Mesenteric fat pad (tissue), 1 donor: ENCODE results near the gene FBXO9. TPM values are rescaled to one million over a fixed set of nuclear protein-coding genes. Genes with fewer than 3 reads are reported as not detected.

ENCODE experiments used
- DNase-seq: peaks from one replicate; pipeline ENCODE4 v3.0.0-alpha.2; 2020; ENCODE audit warnings: low spot score
- long read RNA-seq: library from polyadenylated mRNA; unstranded; transcript quantifications from one replicate; pipeline ENCODE4 v2.0.0, GENCODE V29; 2020
- total RNA-seq: library from RNA; stranded (reverse); fragmentation: NEBNext Ultra II Directional; extraction: Animal tissue kit (Norgen Biotek cat#: 25700); gene quantifications from one replicate; pipeline ENCODE4 v1.2.1, GENCODE V29; 2021
- donor health status: DM: yes; HTN: yes; CAD: no.

Gene FBXO9
- total RNA-seq = 158 TPM
- long read RNA-seq, transcript FBXO9-202 (13 exons, 3,418 nt) = major isoform, 38 of 135 reads
- long read RNA-seq, partial matches to known transcripts = 73 of 135 reads
- long read RNA-seq, other reads (novel, unspliced or antisense) = 24 of 135 reads

DNA sequence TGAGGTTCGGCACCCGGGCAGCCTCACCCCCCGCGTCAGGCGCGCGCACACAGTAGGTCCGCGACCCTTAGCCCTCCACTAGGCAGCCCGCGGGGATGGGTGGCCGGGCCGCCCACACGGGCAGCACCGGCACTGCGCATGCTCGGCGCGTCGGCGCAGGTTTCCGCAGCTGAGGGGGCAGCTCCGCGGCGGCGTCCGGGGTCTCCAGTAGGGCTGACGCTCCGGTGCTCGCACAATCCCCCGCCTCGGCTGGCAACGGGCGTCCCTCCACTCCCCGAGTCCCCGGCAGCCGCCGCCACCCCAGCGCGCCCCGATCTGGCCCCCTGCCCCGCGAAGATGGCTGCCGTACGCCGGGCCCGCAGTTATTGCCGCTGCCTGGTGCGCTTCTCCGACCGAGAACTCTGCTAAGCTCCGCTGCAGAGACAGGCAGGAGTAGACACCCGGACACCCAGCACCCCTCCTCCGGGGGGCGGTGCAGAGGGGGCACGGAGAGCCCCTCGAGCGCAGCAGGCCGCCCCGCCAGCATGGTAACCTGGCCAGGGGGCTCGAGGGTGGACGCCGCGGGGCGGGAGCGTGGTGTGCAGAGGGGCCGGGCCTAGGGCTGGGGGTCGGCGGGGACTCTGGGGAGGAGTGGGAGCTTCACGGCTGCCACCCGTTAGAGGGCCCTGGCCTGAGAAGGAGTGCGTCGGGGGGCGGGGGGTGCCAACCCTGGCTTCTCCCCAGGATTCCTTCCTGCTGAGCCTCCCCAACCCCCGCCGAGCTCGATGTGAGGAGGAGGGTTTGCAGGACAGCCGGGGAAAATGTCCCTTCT, at the start of gene FBXO9:
Gene FBXO9 (plus strand): TSS at position 139 of the 811 bp plus-strand sequence. CDS start 386 bp downstream, at position 525.
- peak; percentile 93 for DNase-seq

DNA sequence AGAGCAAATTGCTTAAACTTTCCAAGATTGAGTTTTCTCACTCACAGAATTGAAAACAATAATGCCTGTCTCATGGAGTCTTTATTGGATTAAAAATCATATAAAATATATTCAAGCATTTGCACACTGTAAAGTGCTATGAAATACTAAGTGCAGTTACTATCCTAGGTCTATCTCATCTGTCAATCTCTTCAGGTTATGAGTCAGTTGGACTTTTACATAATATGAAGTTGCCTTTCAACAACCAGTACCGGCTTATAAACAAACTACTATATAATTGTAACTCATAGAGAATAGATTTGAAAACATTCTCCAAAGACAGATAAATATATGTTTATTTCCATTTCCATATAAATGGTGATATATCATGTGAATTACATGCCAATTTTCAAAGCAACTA, 49.7 kb upstream of the FBXO9 start:
- no peak for DNase-seq

- DNase-seq = no peak
Measured at GRCh38 chr6:53018446-53018845, 46.8 kb upstream of the FBXO9 start.

- no peak for DNase-seq
Measured at GRCh38 chr6:53020005-53020744, 45.0 kb upstream of the FBXO9 start.

DNA sequence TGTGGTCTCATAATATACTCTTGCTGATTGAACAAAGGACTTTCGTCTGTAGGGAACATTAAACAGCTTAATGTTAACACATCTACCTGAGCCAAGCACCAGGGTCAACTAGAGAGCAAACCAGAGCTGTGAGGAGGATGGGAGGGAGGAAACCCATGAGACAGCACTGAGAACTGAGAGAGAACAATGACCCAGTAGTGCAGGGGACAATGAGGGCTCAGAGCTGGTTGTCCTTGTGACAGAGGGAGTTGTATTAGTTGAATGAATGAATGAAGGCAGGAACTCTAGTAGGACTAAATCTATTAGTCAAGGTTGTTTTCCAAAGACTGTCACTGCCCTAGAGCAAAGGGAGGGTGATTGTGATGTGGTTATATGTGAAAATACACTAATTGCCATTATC, 41.9 kb upstream of the FBXO9 start:
- no peak for DNase-seq

DNA sequence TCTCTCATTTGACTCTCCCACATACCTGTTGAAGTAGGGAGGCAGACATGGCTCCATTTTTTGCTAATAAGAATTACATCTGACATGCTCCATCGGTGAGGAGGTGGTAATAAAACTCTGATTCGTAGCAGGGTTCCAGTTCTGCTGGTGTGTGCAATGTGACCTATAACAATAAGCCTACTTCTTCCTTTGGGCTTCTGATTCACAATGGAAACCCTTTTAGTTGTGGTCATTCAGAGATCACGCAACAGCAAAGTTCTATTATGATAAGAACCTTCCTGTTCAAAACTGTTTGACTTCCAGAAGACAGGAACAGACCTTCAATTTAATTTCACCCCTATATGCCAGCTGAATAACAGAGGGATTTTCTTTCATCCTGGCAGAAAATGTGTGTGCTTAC, 38.7 kb upstream of the FBXO9 start:
- DNase-seq = no peak

GRCh38 chr6:53027131-53027718, 38.0 kb upstream of the FBXO9 start:
- DNase-seq = no peak

- DNase-seq = no peak
Measured at GRCh38 chr6:53028467-53028866, 36.7 kb upstream of the FBXO9 start.

GRCh38 chr6:53029257-53029656, 35.9 kb upstream of the FBXO9 start:
- DNase-seq = no peak

DNA sequence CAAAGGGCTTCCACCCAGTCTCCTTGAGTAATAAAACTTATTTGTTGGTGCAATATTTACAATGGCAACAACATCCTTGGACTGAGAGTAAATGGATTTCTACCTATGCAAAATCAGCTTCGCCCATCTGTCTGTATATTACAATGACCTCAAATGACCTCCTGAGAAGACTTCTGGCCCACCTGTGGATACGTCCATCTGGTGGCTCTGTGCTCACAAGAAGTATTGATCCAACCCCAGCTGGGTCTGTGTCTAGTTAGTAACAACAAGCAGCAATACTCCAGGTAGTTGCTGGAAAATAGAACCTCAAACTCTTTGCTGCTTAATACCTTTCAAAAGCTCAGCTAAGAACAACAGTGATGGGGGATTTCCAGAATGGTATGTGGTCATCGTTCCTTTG, 35.4 kb upstream of the FBXO9 start:
- no peak for DNase-seq

DNA sequence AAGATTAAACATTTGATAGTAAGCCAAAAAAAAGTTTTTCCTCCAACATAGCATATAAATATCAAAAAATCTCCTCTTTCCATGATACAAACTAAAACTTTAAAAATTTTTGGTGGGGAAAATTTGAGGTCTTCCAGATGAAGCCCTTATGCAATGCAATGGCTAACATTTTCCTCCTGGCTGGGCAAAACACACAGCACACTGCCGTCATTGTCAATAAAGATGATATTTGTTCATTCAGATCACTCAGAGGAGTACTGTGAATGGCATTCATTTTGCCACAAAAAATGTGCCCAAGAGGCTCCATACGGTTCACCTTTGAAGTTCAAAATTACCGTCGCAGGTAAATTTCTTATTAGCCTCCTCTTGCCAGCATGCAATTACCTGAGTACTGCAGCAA, 33.9 kb upstream of the FBXO9 start:
- no peak for DNase-seq

- no peak for DNase-seq
Measured at GRCh38 chr6:53032849-53033248, 32.4 kb upstream of the FBXO9 start.

GRCh38 chr6:53033764-53034163, 31.4 kb upstream of the FBXO9 start:
- DNase-seq = no peak

DNA sequence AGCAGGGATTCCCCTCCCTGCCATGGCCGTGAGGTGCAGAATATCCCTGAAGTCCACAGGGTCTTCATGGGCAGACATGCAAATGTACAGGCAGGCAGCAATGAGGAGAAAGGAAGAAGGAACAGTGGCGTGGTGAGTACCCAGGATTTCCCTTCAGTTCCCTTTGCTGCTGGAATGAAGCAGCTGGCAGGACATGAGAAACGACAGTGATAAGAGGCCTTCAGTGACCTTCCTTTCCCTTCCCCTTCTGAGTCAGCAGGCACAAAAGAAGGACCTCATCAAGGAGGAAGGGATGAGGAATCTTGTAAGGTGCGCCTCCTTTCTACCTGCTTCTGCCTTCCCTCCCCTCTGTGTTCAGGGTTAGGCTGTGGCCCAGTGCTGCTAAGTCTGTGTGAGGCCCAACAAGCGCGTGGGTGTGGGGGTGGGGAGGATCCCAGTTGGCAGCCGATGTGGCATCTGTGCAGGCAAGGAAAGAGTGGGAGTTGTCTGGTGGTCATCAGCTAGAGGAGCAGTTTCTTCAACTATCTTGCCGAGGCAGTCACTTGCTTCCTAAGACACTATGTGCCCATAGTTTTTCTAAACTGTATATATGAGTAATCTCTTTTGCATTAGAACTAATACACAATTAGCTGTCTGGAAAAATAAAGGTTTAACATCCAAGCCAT, 29.5 kb upstream of the FBXO9 start:
- DNase-seq = no peak

DNA sequence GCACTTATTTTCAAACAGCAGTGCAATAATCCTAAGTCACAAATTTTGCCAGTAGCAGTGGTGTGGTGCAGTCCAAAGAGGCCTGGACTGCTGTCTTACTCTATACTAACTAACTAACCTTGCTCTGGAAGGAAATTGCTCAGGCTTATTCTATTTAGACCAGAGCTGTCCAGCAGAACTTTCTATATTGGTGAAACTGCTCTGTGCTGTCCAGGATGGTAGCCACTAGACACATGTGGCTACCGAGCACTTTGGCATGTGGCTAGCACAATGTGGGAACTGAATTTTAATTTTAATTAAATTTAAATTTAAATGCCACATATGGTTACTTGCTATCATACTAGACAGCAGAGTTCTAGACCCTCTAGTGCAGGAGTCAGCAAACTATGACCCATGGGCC, 27.1 kb upstream of the FBXO9 start:
- no peak for DNase-seq

DNA sequence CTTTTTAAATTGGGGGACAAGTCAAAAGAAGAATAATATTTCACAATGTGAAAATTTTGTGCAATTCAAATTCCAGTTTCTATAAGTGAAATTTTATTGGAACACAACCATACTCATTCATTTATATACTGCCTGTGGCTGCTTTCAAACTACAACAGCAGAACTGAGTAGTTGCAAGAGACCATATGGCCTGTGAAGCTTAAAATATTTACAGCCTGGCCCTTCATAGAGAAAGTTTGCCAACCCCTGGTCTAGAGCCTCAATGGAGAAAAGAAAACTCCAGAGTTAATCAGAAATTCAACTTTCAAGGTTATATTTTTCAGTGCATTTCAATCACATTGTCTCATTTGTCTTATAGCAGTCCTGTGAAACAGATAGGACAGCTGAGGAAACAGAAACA, 26.6 kb upstream of the FBXO9 start:
- no peak for DNase-seq

DNA sequence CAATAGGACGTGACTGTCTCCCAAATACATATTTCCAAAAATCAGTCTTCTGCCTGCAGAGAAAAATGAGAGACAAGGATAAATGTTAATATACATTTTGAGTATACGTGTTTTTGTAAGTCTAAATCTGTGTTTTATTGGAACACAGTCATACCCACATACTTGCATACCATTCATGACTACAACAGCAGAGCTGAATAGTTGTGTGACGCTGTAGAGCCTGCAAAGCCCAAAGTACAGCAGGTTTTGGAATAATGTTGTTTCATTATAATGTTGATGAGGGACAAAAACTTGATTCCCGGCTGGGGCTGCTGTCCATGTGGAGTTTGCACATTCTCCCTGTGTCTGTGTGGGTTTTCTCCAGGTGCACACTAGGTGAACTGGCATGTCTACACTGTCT, 23.8 kb upstream of the FBXO9 start:
- no peak for DNase-seq

GRCh38 chr6:53042112-53042511, 23.1 kb upstream of the FBXO9 start:
- DNase-seq = no peak

GRCh38 chr6:53043581-53043980, 21.6 kb upstream of the FBXO9 start:
- DNase-seq = no peak

GRCh38 chr6:53044071-53044470, 21.1 kb upstream of the FBXO9 start:
- no peak for DNase-seq

- no peak for DNase-seq
Measured at GRCh38 chr6:53044572-53044971, 20.6 kb upstream of the FBXO9 start.
